ENCODE results near the gene PHACTR4. TPM values are rescaled to one million over a fixed set of nuclear protein-coding genes. Genes with fewer than 3 reads are reported as not detected.

Gene PHACTR4
- total and polyA plus RNA-seq, 10 of the 15 experiments (the other 5 are each of a cell fraction or from before 2014, with no cell fraction given), result 8.9 to 34.2 (median 12.5) TPM

- H3K36me3 ChIP-seq (ENCODE audit: control insufficient read depth in 2 of 2, insufficient read depth in 2 of 2, low read length in 1 of 2), result no peaks in the 10 kb centered on the region
- ChIA-PET SMC1A (ENCODE audit: uncharacterized antibody, unreplicated experiment) (interaction anchor here (1.0 to 3.8 kb wide), 3 partner anchors 9 to 116 kb away, joined by 3 to 26 read pairs (median 4); no protein-coding TSS in a partner anchor), CTCF (interaction anchor here (0.8 to 3.7 kb wide), 5 partner anchors 11 to 513 kb away, joined by 3 to 31 read pairs (median 7); no protein-coding TSS in a partner anchor), POLR2A (interaction anchor here (0.8 to 1.2 kb wide), 2 partner anchors 116 to 215 kb away, joined by 4 to 6 read pairs; no protein-coding TSS in a partner anchor), RAD21 (ENCODE audit: unreplicated experiment) (interaction anchor here (1.0 to 1.6 kb wide), 2 partner anchors 116 to 238 kb away, joined by 4 to 7 read pairs; no protein-coding TSS in a partner anchor)
- BruUV-seq (replicated peaks), result no TSS peak
- no peaks in the 10 kb centered on the region for H4K20me1 ChIP-seq (ENCODE audit: control insufficient read depth, insufficient read depth)
- no peaks in the 10 kb centered on the region for H3K79me2 ChIP-seq (ENCODE audit: control insufficient read depth, insufficient read depth, low read length)
- intact Hi-C loops (cut with micrococcal nuclease; ENCODE audit: unreplicated experiment), result no loop called here
- in situ Hi-C loops (cut with MboI), result loop anchor here (10.0 kb wide), 1 partner anchor 510 kb away; no protein-coding TSS in a partner anchor
- no peak overlapping the region for H3K4me2 ChIP-seq (ENCODE audit: control insufficient read depth, insufficient read depth)
- no peaks in the 10 kb centered on the region for H3K27me3 ChIP-seq (replicated peaks in 1 of 2; ENCODE audit: control insufficient read depth in 2 of 2, insufficient read depth in 2 of 2, low read length in 1 of 2)
- no peak overlapping the region for H3K27ac ChIP-seq (ENCODE audit: control insufficient read depth, insufficient read depth)
- FAIRE-seq, result no peak
- H2AFZ ChIP-seq (ENCODE audit: control insufficient read depth, low read depth, low read length), result no peak overlapping the region
- H3K4me3 ChIP-seq, result no peak overlapping the region
- no peak for ATAC-seq
- no peaks in the 10 kb centered on the region for H3K9me3 ChIP-seq (replicated peaks; ENCODE audit: control insufficient read depth, insufficient read depth, low read length)
- no peak for DNase-seq (ENCODE audit: low read depth, low spot score)
- 65% methylated on average over 4 of the region's 4 CpGs for WGBS (ENCODE audit: insufficient coverage, insufficient replicate concordance, low lambda C conversion rate, missing lambda C conversion rate)
- TF ChIP-seq, protein P1, sequence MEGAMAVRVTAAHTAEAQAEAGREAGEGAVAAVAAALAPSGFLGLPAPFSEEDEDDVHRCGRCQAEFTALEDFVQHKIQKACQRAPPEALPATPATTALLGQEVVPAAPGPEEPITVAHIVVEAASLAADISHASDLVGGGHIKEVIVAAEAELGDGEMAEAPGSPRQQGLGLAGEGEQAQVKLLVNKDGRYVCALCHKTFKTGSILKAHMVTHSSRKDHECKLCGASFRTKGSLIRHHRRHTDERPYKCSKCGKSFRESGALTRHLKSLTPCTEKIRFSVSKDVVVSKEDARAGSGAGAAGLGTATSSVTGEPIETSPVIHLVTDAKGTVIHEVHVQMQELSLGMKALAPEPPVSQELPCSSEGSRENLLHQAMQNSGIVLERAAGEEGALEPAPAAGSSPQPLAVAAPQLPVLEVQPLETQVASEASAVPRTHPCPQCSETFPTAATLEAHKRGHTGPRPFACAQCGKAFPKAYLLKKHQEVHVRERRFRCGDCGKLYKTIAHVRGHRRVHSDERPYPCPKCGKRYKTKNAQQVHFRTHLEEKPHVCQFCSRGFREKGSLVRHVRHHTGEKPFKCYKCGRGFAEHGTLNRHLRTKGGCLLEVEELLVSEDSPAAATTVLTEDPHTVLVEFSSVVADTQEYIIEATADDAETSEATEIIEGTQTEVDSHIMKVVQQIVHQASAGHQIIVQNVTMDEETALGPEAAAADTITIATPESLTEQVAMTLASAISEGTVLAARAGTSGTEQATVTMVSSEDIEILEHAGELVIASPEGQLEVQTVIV (IDR thresholded peaks at IDR 0.05; ENCODE audit: borderline replicate concordance, partially characterized antibody), result no peak
- TF ChIP-seq HDAC6 (IDR thresholded peaks at IDR 0.05; ENCODE audit: unreplicated experiment) (no peak), ZSCAN29 (IDR thresholded peaks at IDR 0.05) (no peak), RBBP5 (conservative IDR thresholded peaks at IDR 0.05) (no peak), SP1 (IDR thresholded peaks at IDR 0.05; ENCODE audit: low read depth, low read length) (no peak), IRF4 (IDR thresholded peaks at IDR 0.05; ENCODE audit: low read depth, low read length) (no peak), GABPA (IDR thresholded peaks at IDR 0.05; ENCODE audit: low read depth) (no peak), SIN3A (IDR thresholded peaks at IDR 0.05; ENCODE audit: low read depth, low read length) (no peak), SMAD1 (IDR thresholded peaks at IDR 0.05; ENCODE audit: low read depth, partially characterized antibody) (no peak)
- TF ChIP-seq, protein P2, sequence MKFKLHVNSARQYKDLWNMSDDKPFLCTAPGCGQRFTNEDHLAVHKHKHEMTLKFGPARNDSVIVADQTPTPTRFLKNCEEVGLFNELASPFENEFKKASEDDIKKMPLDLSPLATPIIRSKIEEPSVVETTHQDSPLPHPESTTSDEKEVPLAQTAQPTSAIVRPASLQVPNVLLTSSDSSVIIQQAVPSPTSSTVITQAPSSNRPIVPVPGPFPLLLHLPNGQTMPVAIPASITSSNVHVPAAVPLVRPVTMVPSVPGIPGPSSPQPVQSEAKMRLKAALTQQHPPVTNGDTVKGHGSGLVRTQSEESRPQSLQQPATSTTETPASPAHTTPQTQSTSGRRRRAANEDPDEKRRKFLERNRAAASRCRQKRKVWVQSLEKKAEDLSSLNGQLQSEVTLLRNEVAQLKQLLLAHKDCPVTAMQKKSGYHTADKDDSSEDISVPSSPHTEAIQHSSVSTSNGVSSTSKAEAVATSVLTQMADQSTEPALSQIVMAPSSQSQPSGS (IDR thresholded peaks at IDR 0.05; ENCODE audit: low read length), result no peak
- H3K4me1 ChIP-seq (ENCODE audit: control insufficient read depth, insufficient read depth, low read length), result peaks cover 10% of the 10 kb centered on the region
- H3K9ac ChIP-seq (ENCODE audit: control insufficient read depth, insufficient read depth, low read length), result no peak overlapping the region
These were observed 4.7 kb upstream of the PHACTR4 start for GRCh38 chr1:28364888-28365287.
